NCI-H2081 treated with DMSO at 0.1 percent for 48 hours (cell line): ENCODE measurements around the gene CASP10.
"Not testable (repeated sequence)": the region's sequence is repeated elsewhere in the genome, so short reads cannot be mapped to it uniquely, and the experiment has no call there.

Experiments
- DNase-seq: peaks from one replicate; lab custom pipeline; 2025; lab: John Stamatoyannopoulos, UW

CASP10 gene, protein sequence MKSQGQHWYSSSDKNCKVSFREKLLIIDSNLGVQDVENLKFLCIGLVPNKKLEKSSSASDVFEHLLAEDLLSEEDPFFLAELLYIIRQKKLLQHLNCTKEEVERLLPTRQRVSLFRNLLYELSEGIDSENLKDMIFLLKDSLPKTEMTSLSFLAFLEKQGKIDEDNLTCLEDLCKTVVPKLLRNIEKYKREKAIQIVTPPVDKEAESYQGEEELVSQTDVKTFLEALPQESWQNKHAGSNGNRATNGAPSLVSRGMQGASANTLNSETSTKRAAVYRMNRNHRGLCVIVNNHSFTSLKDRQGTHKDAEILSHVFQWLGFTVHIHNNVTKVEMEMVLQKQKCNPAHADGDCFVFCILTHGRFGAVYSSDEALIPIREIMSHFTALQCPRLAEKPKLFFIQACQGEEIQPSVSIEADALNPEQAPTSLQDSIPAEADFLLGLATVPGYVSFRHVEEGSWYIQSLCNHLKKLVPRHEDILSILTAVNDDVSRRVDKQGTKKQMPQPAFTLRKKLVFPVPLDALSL

GRCh38 chr2:201182650-201183364 lies at the start of gene CASP10:
Gene CASP10, plus strand, starts transcription at chr2:201183141. Its CDS starts 2,637 bp downstream, at chr2:201185778.
- no peak for DNase-seq

GRCh38 chr2:201135386-201135785 lies 47.6 kb upstream of the CASP10 start:
- no peak for DNase-seq

DNA sequence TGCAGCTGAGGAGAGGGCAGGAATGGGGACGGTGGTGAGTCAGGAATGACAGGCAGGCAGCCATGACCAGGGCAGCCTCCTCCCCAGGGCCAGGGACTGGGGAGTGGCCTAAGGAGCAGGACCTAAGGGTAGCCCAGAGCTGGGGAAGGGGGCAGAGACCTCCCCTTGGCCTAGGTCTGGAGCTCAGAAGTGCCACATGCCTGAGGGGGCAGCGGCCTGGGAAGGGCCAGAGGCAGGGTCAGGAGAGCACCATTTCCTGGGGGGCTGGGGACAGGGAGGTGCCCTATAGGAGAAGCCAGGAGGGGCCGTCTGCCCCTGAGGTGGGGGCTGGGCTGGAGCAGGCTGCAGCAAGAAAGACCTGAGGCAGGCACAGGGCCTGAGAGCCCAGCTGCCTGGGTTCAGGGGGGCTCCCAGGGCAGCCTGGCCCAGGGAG lies 46.0 kb upstream of the CASP10 start:
- no peak for DNase-seq

GRCh38 chr2:201137505-201138400 lies 45.2 kb upstream of the CASP10 start:
- DNase-seq: no peak

GRCh38 chr2:201138401-201138970 lies 44.5 kb upstream of the CASP10 start:
- DNase-seq: no peak

DNA sequence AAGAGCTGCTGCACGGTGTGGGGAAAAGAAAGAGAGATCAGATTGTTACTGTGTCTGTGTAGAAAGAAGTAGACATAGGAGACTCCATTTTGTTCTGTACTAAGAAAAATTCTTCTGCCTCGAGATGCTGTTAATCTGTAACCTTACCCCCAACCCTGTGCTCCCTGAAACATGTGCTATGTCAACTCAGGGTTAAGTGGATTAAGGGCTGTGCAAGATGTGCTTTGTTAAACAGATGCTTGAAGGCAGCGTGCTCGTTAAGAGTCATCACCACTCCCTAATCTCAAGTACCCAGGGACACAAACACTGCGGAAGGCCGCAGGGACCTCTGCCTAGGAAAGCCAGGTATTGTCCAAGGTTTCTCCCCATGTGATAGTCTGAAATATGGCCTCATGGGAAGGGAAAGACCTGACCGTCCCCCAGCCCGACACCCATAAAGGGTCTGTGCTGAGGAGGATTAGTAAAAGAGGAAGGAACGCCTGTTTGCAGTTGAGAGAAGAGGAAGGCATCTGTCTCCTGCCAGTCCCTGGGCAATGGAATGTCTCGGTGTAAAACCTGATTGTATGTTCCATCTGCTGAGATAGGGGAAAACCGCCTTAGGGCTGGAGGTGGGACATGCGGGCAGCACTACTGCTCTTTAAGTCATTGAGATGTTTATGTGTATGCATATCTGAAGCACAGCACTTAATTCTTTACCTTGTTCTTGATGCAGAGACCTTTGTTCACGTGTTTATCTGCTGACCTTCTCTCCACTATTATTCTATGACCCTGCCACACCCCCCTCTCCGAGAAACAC lies 43.8 kb upstream of the CASP10 start:
- not testable (repeated sequence) for DNase-seq

GRCh38 chr2:201139836-201140604 lies 42.9 kb upstream of the CASP10 start:
- no peak for DNase-seq

- no peak for DNase-seq
Measured at GRCh38 chr2:201144101-201145051, 38.6 kb upstream of the CASP10 start.

- DNase-seq: no peak
Measured at GRCh38 chr2:201148434-201148990, 34.4 kb upstream of the CASP10 start.

- DNase-seq: no peak
Measured at GRCh38 chr2:201149064-201149820, 33.7 kb upstream of the CASP10 start.

GRCh38 chr2:201149821-201150165 lies 33.1 kb upstream of the CASP10 start:
- DNase-seq: not testable (repeated sequence)

GRCh38 chr2:201150454-201151020 lies 32.4 kb upstream of the CASP10 start:
- DNase-seq: no peak

GRCh38 chr2:201151127-201151981 lies 31.6 kb upstream of the CASP10 start:
- no peak for DNase-seq

- no peak for DNase-seq
Measured at GRCh38 chr2:201152517-201152916, 30.4 kb upstream of the CASP10 start.

DNA sequence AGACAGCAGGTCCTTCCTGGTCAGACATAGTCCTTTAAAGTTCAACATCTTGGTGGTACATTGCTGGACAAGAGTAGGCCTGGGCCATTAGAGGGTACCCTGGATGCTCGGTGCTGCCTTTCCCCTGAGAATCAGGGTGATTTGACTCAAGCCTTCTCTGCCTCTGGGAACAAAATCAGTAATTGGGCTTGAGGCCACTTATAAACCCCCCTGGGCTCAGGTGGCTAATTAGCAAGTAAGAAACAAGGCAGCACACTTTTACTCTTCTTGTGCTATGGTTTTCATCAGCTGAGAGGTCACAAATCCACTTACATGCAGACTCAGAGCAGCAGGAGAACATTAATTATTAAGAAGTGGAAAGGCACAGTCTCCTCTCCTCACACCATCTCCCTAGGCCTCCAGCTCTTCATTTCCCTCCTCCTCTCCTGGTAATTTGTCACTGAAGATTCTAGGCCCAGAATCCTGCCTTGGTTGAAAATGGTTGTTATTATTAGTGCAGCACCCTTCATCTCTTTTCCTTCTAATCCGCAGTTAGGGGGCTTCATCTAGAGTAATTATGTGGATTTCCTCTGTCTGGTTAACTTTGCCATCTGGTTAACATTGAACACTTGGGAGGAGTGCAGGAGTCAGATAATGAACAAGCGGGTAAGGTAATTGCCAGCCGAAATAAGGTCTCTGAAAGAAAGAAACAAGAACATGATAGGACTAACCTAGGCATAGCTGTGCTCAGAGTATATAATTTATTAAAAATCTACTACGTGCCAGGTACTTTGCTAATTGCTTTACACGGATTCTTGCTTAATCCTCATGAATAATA lies 29.7 kb upstream of the CASP10 start:
- DNase-seq: no peak
